ENCODE results near the gene FGD5.

DNA sequence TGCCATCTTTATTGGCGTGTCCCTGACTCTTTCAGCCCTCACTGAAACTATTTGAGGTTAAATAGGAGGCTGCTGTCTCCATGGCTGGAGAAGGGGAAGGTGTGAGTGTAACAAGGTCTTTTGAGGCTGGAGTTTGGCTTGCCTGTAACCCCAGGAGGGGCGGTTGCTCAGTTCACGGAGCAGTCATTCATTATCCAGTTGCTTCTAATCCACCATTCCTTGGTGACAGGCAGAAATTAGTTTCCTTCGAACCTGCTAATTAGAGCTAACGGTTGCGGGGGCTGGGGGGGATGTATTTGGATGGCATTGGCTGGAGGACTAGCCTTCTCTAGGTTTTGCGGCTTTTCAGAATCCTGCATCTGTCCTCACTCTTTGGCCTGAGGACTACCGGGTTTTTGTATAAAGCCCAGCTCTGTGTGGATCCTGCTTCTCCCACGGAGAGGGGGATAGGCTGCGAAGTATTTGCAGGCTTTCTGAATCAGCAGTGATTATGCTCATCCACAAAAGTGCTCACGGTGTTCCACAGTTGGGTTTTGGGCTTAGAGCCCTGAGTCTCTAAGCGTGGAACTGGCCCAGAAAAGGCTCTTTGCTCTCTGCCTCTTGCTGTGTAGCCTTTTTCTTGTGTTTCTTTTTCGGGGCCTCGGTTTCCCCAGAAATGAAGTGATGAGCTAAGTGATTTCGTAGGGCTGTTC is 18.6 kb downstream of the FGD5 start:
- TF ChIP-seq POLR2A (IDR thresholded peaks at IDR 0.05): no peak
- TF ChIP-seq, protein P1, sequence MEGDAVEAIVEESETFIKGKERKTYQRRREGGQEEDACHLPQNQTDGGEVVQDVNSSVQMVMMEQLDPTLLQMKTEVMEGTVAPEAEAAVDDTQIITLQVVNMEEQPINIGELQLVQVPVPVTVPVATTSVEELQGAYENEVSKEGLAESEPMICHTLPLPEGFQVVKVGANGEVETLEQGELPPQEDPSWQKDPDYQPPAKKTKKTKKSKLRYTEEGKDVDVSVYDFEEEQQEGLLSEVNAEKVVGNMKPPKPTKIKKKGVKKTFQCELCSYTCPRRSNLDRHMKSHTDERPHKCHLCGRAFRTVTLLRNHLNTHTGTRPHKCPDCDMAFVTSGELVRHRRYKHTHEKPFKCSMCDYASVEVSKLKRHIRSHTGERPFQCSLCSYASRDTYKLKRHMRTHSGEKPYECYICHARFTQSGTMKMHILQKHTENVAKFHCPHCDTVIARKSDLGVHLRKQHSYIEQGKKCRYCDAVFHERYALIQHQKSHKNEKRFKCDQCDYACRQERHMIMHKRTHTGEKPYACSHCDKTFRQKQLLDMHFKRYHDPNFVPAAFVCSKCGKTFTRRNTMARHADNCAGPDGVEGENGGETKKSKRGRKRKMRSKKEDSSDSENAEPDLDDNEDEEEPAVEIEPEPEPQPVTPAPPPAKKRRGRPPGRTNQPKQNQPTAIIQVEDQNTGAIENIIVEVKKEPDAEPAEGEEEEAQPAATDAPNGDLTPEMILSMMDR (IDR thresholded peaks at IDR 0.05): no peak

All from uterus (tissue), 2 donors.